ENCODE data around the gene TCIRG1.

DNA sequence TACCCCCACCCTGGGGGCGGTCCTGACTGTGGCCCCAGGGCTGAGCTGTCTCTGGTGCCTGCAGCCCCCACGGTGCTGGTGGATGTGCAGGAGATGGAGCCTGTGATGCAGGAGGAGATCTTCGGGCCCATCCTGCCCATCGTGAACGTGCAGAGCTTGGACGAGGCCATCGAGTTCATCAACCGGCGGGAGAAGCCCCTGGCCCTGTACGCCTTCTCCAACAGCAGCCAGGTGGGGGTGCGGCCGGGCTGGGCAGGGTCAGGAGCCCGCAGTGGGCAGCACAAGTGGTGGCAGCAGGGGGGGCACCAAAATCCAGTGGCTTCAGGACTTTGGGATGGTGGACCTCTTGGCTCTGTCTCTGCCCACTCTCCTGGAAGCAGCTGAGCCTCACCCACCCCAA is 16.3 kb upstream of the TCIRG1 start:
- no peak for TF ChIP-seq POLR2A (IDR thresholded peaks at IDR 0.05)
- TF ChIP-seq, protein P1, sequence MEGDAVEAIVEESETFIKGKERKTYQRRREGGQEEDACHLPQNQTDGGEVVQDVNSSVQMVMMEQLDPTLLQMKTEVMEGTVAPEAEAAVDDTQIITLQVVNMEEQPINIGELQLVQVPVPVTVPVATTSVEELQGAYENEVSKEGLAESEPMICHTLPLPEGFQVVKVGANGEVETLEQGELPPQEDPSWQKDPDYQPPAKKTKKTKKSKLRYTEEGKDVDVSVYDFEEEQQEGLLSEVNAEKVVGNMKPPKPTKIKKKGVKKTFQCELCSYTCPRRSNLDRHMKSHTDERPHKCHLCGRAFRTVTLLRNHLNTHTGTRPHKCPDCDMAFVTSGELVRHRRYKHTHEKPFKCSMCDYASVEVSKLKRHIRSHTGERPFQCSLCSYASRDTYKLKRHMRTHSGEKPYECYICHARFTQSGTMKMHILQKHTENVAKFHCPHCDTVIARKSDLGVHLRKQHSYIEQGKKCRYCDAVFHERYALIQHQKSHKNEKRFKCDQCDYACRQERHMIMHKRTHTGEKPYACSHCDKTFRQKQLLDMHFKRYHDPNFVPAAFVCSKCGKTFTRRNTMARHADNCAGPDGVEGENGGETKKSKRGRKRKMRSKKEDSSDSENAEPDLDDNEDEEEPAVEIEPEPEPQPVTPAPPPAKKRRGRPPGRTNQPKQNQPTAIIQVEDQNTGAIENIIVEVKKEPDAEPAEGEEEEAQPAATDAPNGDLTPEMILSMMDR (IDR thresholded peaks at IDR 0.05), result no peak
- TF ChIP-seq POLR2AphosphoS5 (IDR thresholded peaks at IDR 0.05), result no peak
